HCT116 (cell line): ENCODE measurements around the gene TMPRSS13. TPM values are rescaled to one million over a fixed set of nuclear protein-coding genes. Genes with fewer than 3 reads are reported as not detected.

Source experiments
- ATAC-seq: fragments of 200-7000 bp; cut with Tn5 transposase; 2 replicates; pipeline ENCODE4 v1.9.1; 2020; ENCODE audit warnings: mild to moderate bottlenecking, moderate library complexity
- BruUV-seq: library from RNA; stranded (reverse); fragments of 400-500 nt; replicated peaks from 2 replicates; lab custom pipeline; 2021; lab: Mats Ljungman, UMichigan
- CTCF ChIA-PET: fragments of 300-600 bp; sonication (Branson Sonifier 250); formaldehyde crosslinking; loops from one replicate; lab custom pipeline; 2021; ENCODE audit warnings: antibody characterized with exemption; lab: Charles Lee
- POLR2A ChIA-PET: fragments of 300-600, 350-600 bp; sonication (Branson Sonifier 250); formaldehyde crosslinking; loops from one replicate; lab custom pipeline; 2021; ENCODE audit warnings: antibody characterized with exemption; lab: Charles Lee
- RAD21 ChIA-PET, 2 experiments: fragments of 300-600 bp; sonication (Branson Sonifier 250); formaldehyde crosslinking; loops; one replicate each; lab custom pipeline; 2023; ENCODE audit warnings: low total read pairs in 2 of 2; ENCODE audit not compliant: uncharacterized antibody in 2 of 2, unreplicated experiment in 2 of 2, low non-redundant PET in 1 of 2; lab: Charles Lee
- DNase-seq: peaks from one replicate; pipeline ENCODE4 v3.0.0-alpha.2; 2010; ENCODE audit warnings: low read depth, low spot score
- H2AFZ ChIP-seq: fragments of 200-600 bp; shearing (Covaris generic), sonication (generic); 2 replicates; pipeline ENCODE4 v1.6.1; 2017; ENCODE audit warnings: low read depth, mixed run types, mixed read lengths, antibody characterized with exemption, low read length; ENCODE audit not compliant: poor library complexity, severe bottlenecking
- H3K27ac ChIP-seq: 2 replicates; pipeline ENCODE4 v1.5.1; 2012; ENCODE audit warnings: low read depth, low read length
- H3K27me3 ChIP-seq: fragments of 200-600 bp; sonication (generic); 2 replicates; pipeline ENCODE4 v1.6.1; 2016; ENCODE audit warnings: mixed run types, low read length, mixed read lengths; ENCODE audit not compliant: insufficient read depth
- H3K36me3 ChIP-seq, 2 experiments: fragments of 200-500 bp in 1 of 2; fragments of 200-600 bp in 1 of 2; sonication (Bioruptor generic) in 1 of 2; sonication (generic) in 1 of 2; 2 replicates each; pipeline versions ENCODE4 v1.5.1 to v1.6.1; 2014 to 2016; ENCODE audit warnings: low read length in 2 of 2, inconsistent platforms in 1 of 2, mixed read lengths in 1 of 2, mixed run types in 1 of 2; ENCODE audit not compliant: insufficient read depth in 2 of 2, control insufficient read depth in 1 of 2
- H3K4me1 ChIP-seq, 2 experiments: fragments of 200-600 bp in 1 of 2; sonication (generic) in 1 of 2; 2 replicates each; pipeline versions ENCODE4 v1.5.1 to v1.6.1; 2012 to 2017; ENCODE audit warnings: low read length in 2 of 2, inconsistent platforms in 1 of 2, mild to moderate bottlenecking in 1 of 2, mixed read lengths in 1 of 2, mixed run types in 1 of 2, moderate library complexity in 1 of 2; ENCODE audit not compliant: insufficient read depth in 2 of 2, control insufficient read depth in 1 of 2
- H3K4me2 ChIP-seq: fragments of 200-600 bp; sonication (generic); 2 replicates; pipeline ENCODE4 v1.6.1; 2017; ENCODE audit warnings: mixed run types, low read length, mixed read lengths
- H3K4me3 ChIP-seq, 2 experiments: fragments of 200-600 bp in 1 of 2; sonication (generic) in 1 of 2; replicated peaks in 1 of 2; 2 replicates each; pipeline ENCODE4 v1.5.1; 2011 to 2016; ENCODE audit warnings: low read length in 2 of 2, control low read depth in 1 of 2, low read depth in 1 of 2, mild to moderate bottlenecking in 1 of 2, mixed read lengths in 1 of 2, mixed run types in 1 of 2
- H3K79me2 ChIP-seq: fragments of 200-600 bp; sonication (generic); 2 replicates; pipeline ENCODE4 v1.6.1; 2017; ENCODE audit warnings: mild to moderate bottlenecking, mixed run types, low read length, moderate library complexity, mixed read lengths; ENCODE audit not compliant: insufficient read depth
- H3K9ac ChIP-seq: fragments of 200-600 bp; sonication (generic); 2 replicates; pipeline ENCODE4 v1.6.1; 2016; ENCODE audit warnings: low read length, mixed read lengths
- H3K9me2 ChIP-seq: fragments of 200-600 bp; sonication (generic), shearing (Covaris generic); 2 replicates; pipeline ENCODE4 v1.6.1; 2017; ENCODE audit warnings: mixed run types, mild to moderate bottlenecking, moderate library complexity; ENCODE audit not compliant: insufficient read depth
- H3K9me3 ChIP-seq, 2 experiments: fragments of 200-500 bp in 1 of 2; fragments of 200-600 bp in 1 of 2; sonication (Bioruptor generic) in 1 of 2; sonication (generic) in 1 of 2; 2 replicates each; pipeline ENCODE4 v1.6.1; 2014 to 2017; ENCODE audit warnings: low read length in 2 of 2, mixed read lengths in 2 of 2, inconsistent platforms in 1 of 2, low read depth in 1 of 2, mild to moderate bottlenecking in 1 of 2, mixed run types in 1 of 2, moderate library complexity in 1 of 2; ENCODE audit not compliant: control insufficient read depth in 1 of 2, insufficient read depth in 1 of 2
- H4K20me1 ChIP-seq: fragments of 200-600 bp; sonication (generic), shearing (Covaris generic); 2 replicates; pipeline ENCODE4 v1.6.1; 2017; ENCODE audit warnings: mixed run types, mild to moderate bottlenecking, moderate library complexity; ENCODE audit not compliant: insufficient read depth
- CBX3 ChIP-seq: IDR thresholded peaks from 2 replicates; pipeline ENCODE4 v1.6.1; 2012; ENCODE audit warnings: low read depth
- EGR1 ChIP-seq: IDR thresholded peaks from 2 replicates; pipeline ENCODE4 v1.6.1; 2012; ENCODE audit warnings: low read depth
- EZH2 ChIP-seq: fragments of 200-600 bp; sonication (generic); IDR thresholded peaks from 2 replicates; pipeline ENCODE4 v1.6.1; 2017; ENCODE audit warnings: antibody characterized with exemption, mixed run types
- RAD21 ChIP-seq: IDR thresholded peaks from 2 replicates; pipeline ENCODE4 v1.6.1; 2012; ENCODE audit warnings: low read depth, mild to moderate bottlenecking
- TCF7L2 ChIP-seq: IDR thresholded peaks from 2 replicates; pipeline ENCODE4 v1.7.0; 2011; ENCODE audit warnings: borderline replicate concordance, inconsistent platforms; ENCODE audit not compliant: insufficient read depth, insufficient read length; ENCODE audit errors: extremely low read depth
- intact Hi-C: fragments of 100-400 bp; cut with micrococcal nuclease; formaldehyde crosslinking; loops from 2 replicates; pipeline ENCODE4 v1.10.0; 2022
- total RNA-seq: library from RNA; stranded (reverse); gene quantifications from one replicate; pipeline ENCODE4 v1.2.1, GENCODE V29; 2021; ENCODE audit not compliant: unreplicated experiment
- TF ChIP-seq, protein P1 (sequence below): IDR thresholded peaks from 2 replicates; pipeline ENCODE4 v1.6.1; 2012
- TF ChIP-seq, protein P2 (sequence below): IDR thresholded peaks from 2 replicates; pipeline ENCODE4 v1.6.1; 2011; ENCODE audit warnings: mild to moderate bottlenecking, low read length, moderate library complexity; ENCODE audit not compliant: insufficient replicate concordance; ENCODE audit errors: extremely low read depth
- TF ChIP-seq, protein P3 (sequence below): IDR thresholded peaks from 2 replicates; pipeline ENCODE4 v1.6.1; 2012; ENCODE audit warnings: low read depth

TMPRSS13 gene
- total RNA-seq, 1 experiment from 2014 or later: 0.52 TPM

DNA sequence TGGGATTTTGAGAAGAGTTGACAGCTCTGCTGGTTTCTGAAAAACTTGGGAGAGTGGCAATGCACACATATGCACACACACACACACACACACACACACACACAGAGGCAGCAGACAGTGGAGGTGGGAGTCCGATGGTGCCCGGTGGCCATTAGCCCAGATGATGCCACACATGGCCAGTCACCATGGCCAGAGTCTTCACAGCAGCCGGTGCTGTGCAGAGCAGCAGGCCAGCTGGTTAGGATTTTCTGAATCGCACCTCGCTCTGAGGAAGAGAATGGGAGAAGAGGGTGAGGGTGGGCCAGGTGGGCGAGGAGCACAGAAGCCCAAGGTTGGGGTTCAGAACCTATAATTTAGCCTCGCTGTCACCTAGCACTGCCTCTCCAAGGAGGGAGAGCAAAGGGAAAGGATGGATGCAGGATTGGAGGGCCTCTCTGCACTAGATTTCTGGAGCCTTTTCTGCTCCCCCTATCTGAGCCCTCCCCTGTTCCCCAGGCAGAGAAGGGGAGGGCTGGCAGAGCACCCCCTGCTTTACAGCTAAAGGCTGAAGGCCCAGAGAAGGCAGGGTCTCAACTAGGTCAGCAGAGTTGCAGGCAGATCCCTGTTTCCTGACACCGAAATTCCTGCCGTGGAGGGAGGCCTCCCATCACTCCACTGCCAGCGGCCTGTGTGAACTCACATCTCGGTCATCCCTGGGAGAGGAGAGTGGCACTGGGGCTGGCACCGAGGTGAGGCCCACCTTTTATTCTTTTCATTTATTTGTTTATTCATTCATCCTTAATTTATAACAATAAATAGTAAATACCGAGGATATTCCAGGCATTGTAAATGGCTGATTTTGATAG lies 27.0 kb downstream of the TMPRSS13 start:
- Histone ChIP-seq H3K9me3 (no peaks in the 10 kb centered on the region), H3K4me3 (no peak overlapping the region), H3K9me2 (no peaks in the 10 kb centered on the region), H3K36me3 (no peaks in the 10 kb centered on the region), H3K27ac (no peak overlapping the region), H3K4me1 (peaks cover 0 to 8% of the 10 kb centered on the region in 2 experiments; a peak in 3 of 4 replicates), H3K79me2 (no peaks in the 10 kb centered on the region), H3K4me2 (no peak overlapping the region), H3K27me3 (no peaks in the 10 kb centered on the region), H2AFZ (no peak overlapping the region), H4K20me1 (no peaks in the 10 kb centered on the region), H3K9ac (no peak overlapping the region)
- TF ChIP-seq, protein P1, sequence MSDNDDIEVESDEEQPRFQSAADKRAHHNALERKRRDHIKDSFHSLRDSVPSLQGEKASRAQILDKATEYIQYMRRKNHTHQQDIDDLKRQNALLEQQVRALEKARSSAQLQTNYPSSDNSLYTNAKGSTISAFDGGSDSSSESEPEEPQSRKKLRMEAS: no peak
- TF ChIP-seq TCF7L2 (no peak), CBX3 (no peak), RAD21 (no peak), EGR1 (no peak), EZH2 (no peak)
- TF ChIP-seq, protein P2, sequence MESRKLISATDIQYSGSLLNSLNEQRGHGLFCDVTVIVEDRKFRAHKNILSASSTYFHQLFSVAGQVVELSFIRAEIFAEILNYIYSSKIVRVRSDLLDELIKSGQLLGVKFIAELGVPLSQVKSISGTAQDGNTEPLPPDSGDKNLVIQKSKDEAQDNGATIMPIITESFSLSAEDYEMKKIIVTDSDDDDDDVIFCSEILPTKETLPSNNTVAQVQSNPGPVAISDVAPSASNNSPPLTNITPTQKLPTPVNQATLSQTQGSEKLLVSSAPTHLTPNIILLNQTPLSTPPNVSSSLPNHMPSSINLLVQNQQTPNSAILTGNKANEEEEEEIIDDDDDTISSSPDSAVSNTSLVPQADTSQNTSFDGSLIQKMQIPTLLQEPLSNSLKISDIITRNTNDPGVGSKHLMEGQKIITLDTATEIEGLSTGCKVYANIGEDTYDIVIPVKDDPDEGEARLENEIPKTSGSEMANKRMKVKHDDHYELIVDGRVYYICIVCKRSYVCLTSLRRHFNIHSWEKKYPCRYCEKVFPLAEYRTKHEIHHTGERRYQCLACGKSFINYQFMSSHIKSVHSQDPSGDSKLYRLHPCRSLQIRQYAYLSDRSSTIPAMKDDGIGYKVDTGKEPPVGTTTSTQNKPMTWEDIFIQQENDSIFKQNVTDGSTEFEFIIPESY: no peak
- TF ChIP-seq, protein P3, sequence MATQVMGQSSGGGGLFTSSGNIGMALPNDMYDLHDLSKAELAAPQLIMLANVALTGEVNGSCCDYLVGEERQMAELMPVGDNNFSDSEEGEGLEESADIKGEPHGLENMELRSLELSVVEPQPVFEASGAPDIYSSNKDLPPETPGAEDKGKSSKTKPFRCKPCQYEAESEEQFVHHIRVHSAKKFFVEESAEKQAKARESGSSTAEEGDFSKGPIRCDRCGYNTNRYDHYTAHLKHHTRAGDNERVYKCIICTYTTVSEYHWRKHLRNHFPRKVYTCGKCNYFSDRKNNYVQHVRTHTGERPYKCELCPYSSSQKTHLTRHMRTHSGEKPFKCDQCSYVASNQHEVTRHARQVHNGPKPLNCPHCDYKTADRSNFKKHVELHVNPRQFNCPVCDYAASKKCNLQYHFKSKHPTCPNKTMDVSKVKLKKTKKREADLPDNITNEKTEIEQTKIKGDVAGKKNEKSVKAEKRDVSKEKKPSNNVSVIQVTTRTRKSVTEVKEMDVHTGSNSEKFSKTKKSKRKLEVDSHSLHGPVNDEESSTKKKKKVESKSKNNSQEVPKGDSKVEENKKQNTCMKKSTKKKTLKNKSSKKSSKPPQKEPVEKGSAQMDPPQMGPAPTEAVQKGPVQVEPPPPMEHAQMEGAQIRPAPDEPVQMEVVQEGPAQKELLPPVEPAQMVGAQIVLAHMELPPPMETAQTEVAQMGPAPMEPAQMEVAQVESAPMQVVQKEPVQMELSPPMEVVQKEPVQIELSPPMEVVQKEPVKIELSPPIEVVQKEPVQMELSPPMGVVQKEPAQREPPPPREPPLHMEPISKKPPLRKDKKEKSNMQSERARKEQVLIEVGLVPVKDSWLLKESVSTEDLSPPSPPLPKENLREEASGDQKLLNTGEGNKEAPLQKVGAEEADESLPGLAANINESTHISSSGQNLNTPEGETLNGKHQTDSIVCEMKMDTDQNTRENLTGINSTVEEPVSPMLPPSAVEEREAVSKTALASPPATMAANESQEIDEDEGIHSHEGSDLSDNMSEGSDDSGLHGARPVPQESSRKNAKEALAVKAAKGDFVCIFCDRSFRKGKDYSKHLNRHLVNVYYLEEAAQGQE: no peak
- POLR2A ChIA-PET: no interaction called here
- ATAC-seq: no peak
- BruUV-seq: no TSS peak
- intact Hi-C loops: no loop called here
- RAD21 ChIA-PET: no interaction called here
- DNase-seq: no peak
- CTCF ChIA-PET: no interaction called here
